Fibroblast of lung (primary cell): ENCODE measurements around the gene DLG2. TPM values are rescaled to one million over a fixed set of nuclear protein-coding genes. Genes with fewer than 3 reads are reported as not detected.
A peak's percentile ranks its signal among the peaks of the same experiment; 100 is the strongest.

ENCODE experiments used
- DNase-seq, 2 donors: peaks; one replicate each; pipeline versions ENCODE4 v3.0.0 to v3.0.0-alpha.2; 2010; ENCODE audit warnings: low read depth in 2 of 2
- H2AFZ ChIP-seq: 2 replicates; pipeline ENCODE4 v1.5.1; 2012; ENCODE audit warnings: low read length, control low read depth, inconsistent platforms
- H3K27ac ChIP-seq: 2 replicates; pipeline ENCODE4 v1.5.1; 2011; ENCODE audit warnings: low read length, control low read depth; ENCODE audit not compliant: insufficient read depth
- H3K27me3 ChIP-seq: 2 replicates; pipeline ENCODE4 v1.5.1; 2011; ENCODE audit warnings: mild to moderate bottlenecking, low read length; ENCODE audit not compliant: control insufficient read depth, insufficient read depth
- H3K36me3 ChIP-seq: 2 replicates; pipeline ENCODE4 v1.5.1; 2011; ENCODE audit warnings: low read length; ENCODE audit not compliant: control insufficient read depth, insufficient read depth
- H3K4me1 ChIP-seq: 2 replicates; pipeline ENCODE4 v1.5.1; 2011; ENCODE audit warnings: low read length; ENCODE audit not compliant: control insufficient read depth, insufficient read depth; ENCODE audit errors: extremely low read depth
- H3K4me2 ChIP-seq: 2 replicates; pipeline ENCODE4 v1.5.1; 2011; ENCODE audit warnings: low read length, control low read depth; ENCODE audit not compliant: insufficient read depth; ENCODE audit errors: extremely low read depth
- H3K4me3 ChIP-seq, 4 experiments: fragments of 200-600 bp in 1 of 4; sonication (generic) in 1 of 4; replicated peaks in 1 of 4; 2 replicates each; pipeline ENCODE4 v1.5.1; 2011 to 2016; ENCODE audit warnings: low read length in 4 of 4, low read depth in 3 of 4, mild to moderate bottlenecking in 3 of 4, control low read depth in 2 of 4, inconsistent platforms in 1 of 4, mixed read lengths in 1 of 4; ENCODE audit not compliant: insufficient read depth in 1 of 4; ENCODE audit errors: control extremely low read depth in 1 of 4
- H3K79me2 ChIP-seq: 2 replicates; pipeline ENCODE4 v1.5.1; 2012; ENCODE audit warnings: mild to moderate bottlenecking, low read length, inconsistent platforms; ENCODE audit not compliant: control insufficient read depth, insufficient read depth
- H3K9ac ChIP-seq: 2 replicates; pipeline ENCODE4 v1.5.1; 2011; ENCODE audit warnings: mild to moderate bottlenecking, low read length, control low read depth; ENCODE audit not compliant: insufficient read depth
- H3K9me3 ChIP-seq: 2 replicates; pipeline ENCODE4 v1.5.1; 2012; ENCODE audit warnings: low read depth, low read length; ENCODE audit not compliant: control insufficient read depth, insufficient read depth
- H4K20me1 ChIP-seq: 2 replicates; pipeline ENCODE4 v1.5.1; 2011; ENCODE audit warnings: low read length; ENCODE audit not compliant: control insufficient read depth, insufficient read depth; ENCODE audit errors: extremely low read depth
- CTCF ChIP-seq, 2 donors: IDR thresholded peaks in 1 of 2; conservative IDR thresholded peaks in 1 of 2; 1 replicate in 1 of 2; 2 replicates in 1 of 2; pipeline ENCODE4 v1.5.1; 2011 to 2012; ENCODE audit warnings: low read length in 2 of 2, control low read depth in 1 of 2, inconsistent platforms in 1 of 2, low read depth in 1 of 2, mild to moderate bottlenecking in 1 of 2
- EZH2 ChIP-seq: IDR thresholded peaks from 2 replicates; pipeline ENCODE4 v1.5.1; 2012; ENCODE audit warnings: low read length, control low read depth, mild to moderate bottlenecking; ENCODE audit errors: missing control alignments
- polyA plus RNA-seq, 2 donors: library from polyadenylated mRNA; depleted of rRNA in 1 of 2; stranded (reverse) in 1 of 2; unstranded in 1 of 2; fragments of >200 nt; gene quantifications; 2 replicates each; pipeline ENCODE4 v1.2.1, GENCODE V29; 2011 to 2012; ENCODE audit warnings: missing spikeins in 1 of 2
- total RNA-seq: library from RNA; depleted of rRNA; stranded (reverse); fragments of >200 nt; gene quantifications from 2 replicates; pipeline ENCODE4 v1.2.1, GENCODE V29; 2014

The DLG2 gene
- total and polyA plus RNA-seq, 2 donors (not counting 1 experiment from before 2014, with no cell fraction given), result 0.77 to 2.3 TPM

GRCh38 chr11:84289381-84289906, 1337.7 kb downstream of the DLG2 start:
- TF ChIP-seq EZH2, result no peak
- no peak for TF ChIP-seq CTCF (conservative IDR thresholded peaks at IDR 0.05 in 1 of 2, IDR thresholded peaks at IDR 0.05 in 1 of 2; ENCODE audit: low read depth in 1 of 2, low read length in 2 of 2)
- H3K27me3 ChIP-seq, result no peaks in the 10 kb centered on the region
- H3K27ac ChIP-seq, result no peak overlapping the region
- no peak overlapping the region for H3K4me2 ChIP-seq
- peak; percentile 12 to 91 for DNase-seq
- no peak overlapping the region for H3K9ac ChIP-seq
- H4K20me1 ChIP-seq, result no peaks in the 10 kb centered on the region
- no peak overlapping the region for H3K4me3 ChIP-seq
- H3K4me1 ChIP-seq, result no peaks in the 10 kb centered on the region
- no peaks in the 10 kb centered on the region for H3K36me3 ChIP-seq
- no peaks in the 10 kb centered on the region for H3K79me2 ChIP-seq
- no peaks in the 10 kb centered on the region for H3K9me3 ChIP-seq
- H2AFZ ChIP-seq, result no peak overlapping the region

- H3K36me3 ChIP-seq, result no peaks in the 10 kb centered on the region
- TF ChIP-seq CTCF (conservative IDR thresholded peaks at IDR 0.05 in 1 of 2, IDR thresholded peaks at IDR 0.05 in 1 of 2; ENCODE audit: low read depth in 1 of 2, low read length in 2 of 2) (no peak), EZH2 (no peak)
- no peaks in the 10 kb centered on the region for H3K27me3 ChIP-seq
- H3K79me2 ChIP-seq, result no peaks in the 10 kb centered on the region
- no peak overlapping the region for H3K4me3 ChIP-seq
- no peak overlapping the region for H3K9ac ChIP-seq
- no peak overlapping the region for H2AFZ ChIP-seq
- no peak overlapping the region for H3K27ac ChIP-seq
- no peak overlapping the region for H3K4me2 ChIP-seq
- DNase-seq, result no peak
- H3K4me1 ChIP-seq, result no peaks in the 10 kb centered on the region
- no peaks in the 10 kb centered on the region for H3K9me3 ChIP-seq
- no peaks in the 10 kb centered on the region for H4K20me1 ChIP-seq
Measured at GRCh38 chr11:84273541-84273940, 1353.6 kb downstream of the DLG2 start.

- no peak for DNase-seq
- TF ChIP-seq CTCF (conservative IDR thresholded peaks at IDR 0.05 in 1 of 2, IDR thresholded peaks at IDR 0.05 in 1 of 2; ENCODE audit: low read depth in 1 of 2, low read length in 2 of 2), result no peak
- H3K9me3 ChIP-seq, result no peaks in the 10 kb centered on the region
- no peaks in the 10 kb centered on the region for H3K79me2 ChIP-seq
- no peaks in the 10 kb centered on the region for H3K36me3 ChIP-seq
- no peak overlapping the region for H2AFZ ChIP-seq
- H3K27ac ChIP-seq, result no peak overlapping the region
- H3K4me2 ChIP-seq, result no peak overlapping the region
- H3K4me3 ChIP-seq, result no peak overlapping the region
- no peaks in the 10 kb centered on the region for H3K27me3 ChIP-seq
- H3K9ac ChIP-seq, result no peak overlapping the region
- H3K4me1 ChIP-seq, result no peaks in the 10 kb centered on the region
- no peaks in the 10 kb centered on the region for H4K20me1 ChIP-seq
Measured at GRCh38 chr11:84270466-84270865, 1356.7 kb downstream of the DLG2 start.
